Upper lobe of left lung (tissue), 6 donors: ENCODE measurements around the gene IL12RB1. TPM values are rescaled to one million over a fixed set of nuclear protein-coding genes. Genes with fewer than 3 reads are reported as not detected.

ENCODE experiments used
- ATAC-seq, 2 donors: fragments of 200-7000 bp; cut with Tn5 transposase; one replicate each; pipeline ENCODE4 v1.9.1; 2022; ENCODE audit warnings: mild to moderate bottlenecking in 2 of 2, moderate library complexity in 2 of 2; ENCODE audit not compliant: low FRiP score in 2 of 2
- DNase-seq, 2 donors: peaks; one replicate each; pipeline ENCODE4 v3.0.0-alpha.2; 2019 to 2020
- H3K27ac ChIP-seq, 4 donors: fragments of 200-600 bp; sonication (generic); one replicate each; pipeline ENCODE4 v1.5.1; 2016 to 2019
- H3K27me3 ChIP-seq, 4 donors: fragments of 200-600 bp; sonication (generic); one replicate each; pipeline ENCODE4 v1.5.1; 2017 to 2019
- H3K36me3 ChIP-seq, 4 donors: fragments of 200-600 bp; sonication (generic); one replicate each; pipeline ENCODE4 v1.5.1; 2016 to 2019
- H3K4me1 ChIP-seq, 4 donors: fragments of 200-600 bp; sonication (generic); one replicate each; pipeline ENCODE4 v1.5.1; 2018 to 2019
- H3K4me3 ChIP-seq, 4 donors: fragments of 200-600 bp; sonication (generic); one replicate each; pipeline ENCODE4 v1.5.1; 2017 to 2019; ENCODE audit warnings: mild to moderate bottlenecking in 2 of 4, moderate library complexity in 1 of 4
- H3K9me3 ChIP-seq, 4 donors: fragments of 200-600 bp; sonication (generic); one replicate each; pipeline ENCODE4 v1.5.1; 2018 to 2019
- EP300 ChIP-seq, 4 donors: sonication (generic); formaldehyde crosslinking; IDR thresholded peaks; one replicate each; pipeline ENCODE4 v1.5.1; 2017; ENCODE audit warnings: antibody characterized with exemption in 4 of 4, control low read depth in 2 of 4
- POLR2A ChIP-seq, 4 donors: fragments of 450-650 bp; IDR thresholded peaks; one replicate each; pipeline ENCODE4 v1.5.1; 2016 to 2017; ENCODE audit warnings: antibody characterized with exemption in 4 of 4, mild to moderate bottlenecking in 2 of 4
- POLR2AphosphoS5 ChIP-seq, 2 donors: sonication (generic); formaldehyde crosslinking; IDR thresholded peaks; one replicate each; pipeline ENCODE4 v1.5.1; 2017; ENCODE audit warnings: antibody characterized with exemption in 2 of 2
- WGBS, 2 donors: methylation state at CpG; one replicate each; pipeline ENCODE4 v1.1.5; 2017 to 2018; 5-methylcytosine and 5-hydroxymethylcytosine counted together
- total RNA-seq, 6 donors: library from RNA; depleted of rRNA in 4 of 6; stranded (reverse); fragments of >200 nt in 4 of 6; gene quantifications; one replicate each; pipeline versions ENCODE4 v1.1.0 to v1.2.1, GENCODE V29; 2016 to 2021
- TF ChIP-seq, protein P1 (sequence below), 6 experiments: fragments of 450-650 bp in 4 of 6; fragments of 200-600 bp in 2 of 6; sonication (generic) in 2 of 6; IDR thresholded peaks; one replicate each; pipeline ENCODE4 v1.5.1; 2016 to 2019; ENCODE audit warnings: antibody characterized with exemption in 6 of 6
- donor health status: DM: no; HTN: no; CAD: no; lungs with moderate emphysema.
- donor health status: DM: no; HTN: yes; CAD: no; lungs with severe emphysema.

The IL12RB1 gene
- total RNA-seq, 6 donors from 2014 or later = 2.6 to 13.2 (median 8.6) TPM

DNA sequence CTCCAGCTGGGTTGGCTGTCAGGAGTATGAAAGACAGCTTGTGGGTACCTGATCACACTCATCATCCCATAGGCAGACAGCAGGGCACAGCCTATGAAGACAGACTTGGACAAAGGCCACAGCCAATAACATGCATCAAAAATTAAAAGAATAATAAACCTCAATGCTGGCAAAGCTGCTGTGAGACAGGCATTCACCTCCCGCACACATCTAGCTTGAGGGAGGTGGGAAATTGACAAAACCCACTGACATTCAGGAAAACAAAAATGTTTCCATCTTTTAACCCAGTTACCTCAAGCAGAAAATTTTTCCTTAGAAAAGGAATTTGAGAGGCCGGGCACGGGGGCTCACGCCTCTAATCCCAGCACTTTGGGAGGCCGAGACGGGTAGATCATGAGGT lies 14.4 kb downstream of the IL12RB1 start:
- DNase-seq (no peak), ATAC-seq (no peak)
- no peaks in the 10 kb centered on the region for H3K27me3 ChIP-seq
- TF ChIP-seq, protein P1, sequence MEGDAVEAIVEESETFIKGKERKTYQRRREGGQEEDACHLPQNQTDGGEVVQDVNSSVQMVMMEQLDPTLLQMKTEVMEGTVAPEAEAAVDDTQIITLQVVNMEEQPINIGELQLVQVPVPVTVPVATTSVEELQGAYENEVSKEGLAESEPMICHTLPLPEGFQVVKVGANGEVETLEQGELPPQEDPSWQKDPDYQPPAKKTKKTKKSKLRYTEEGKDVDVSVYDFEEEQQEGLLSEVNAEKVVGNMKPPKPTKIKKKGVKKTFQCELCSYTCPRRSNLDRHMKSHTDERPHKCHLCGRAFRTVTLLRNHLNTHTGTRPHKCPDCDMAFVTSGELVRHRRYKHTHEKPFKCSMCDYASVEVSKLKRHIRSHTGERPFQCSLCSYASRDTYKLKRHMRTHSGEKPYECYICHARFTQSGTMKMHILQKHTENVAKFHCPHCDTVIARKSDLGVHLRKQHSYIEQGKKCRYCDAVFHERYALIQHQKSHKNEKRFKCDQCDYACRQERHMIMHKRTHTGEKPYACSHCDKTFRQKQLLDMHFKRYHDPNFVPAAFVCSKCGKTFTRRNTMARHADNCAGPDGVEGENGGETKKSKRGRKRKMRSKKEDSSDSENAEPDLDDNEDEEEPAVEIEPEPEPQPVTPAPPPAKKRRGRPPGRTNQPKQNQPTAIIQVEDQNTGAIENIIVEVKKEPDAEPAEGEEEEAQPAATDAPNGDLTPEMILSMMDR (IDR thresholded peaks at IDR 0.05) = no peak
- H3K27ac ChIP-seq = no peak overlapping the region
- no peaks in the 10 kb centered on the region for H3K4me1 ChIP-seq
- H3K9me3 ChIP-seq = no peaks in the 10 kb centered on the region
- no peaks in the 10 kb centered on the region for H3K36me3 ChIP-seq
- H3K4me3 ChIP-seq = no peak overlapping the region
- 81 to 85% methylated on average over 6 of the region's 6 CpGs for WGBS, 2 donors

DNA sequence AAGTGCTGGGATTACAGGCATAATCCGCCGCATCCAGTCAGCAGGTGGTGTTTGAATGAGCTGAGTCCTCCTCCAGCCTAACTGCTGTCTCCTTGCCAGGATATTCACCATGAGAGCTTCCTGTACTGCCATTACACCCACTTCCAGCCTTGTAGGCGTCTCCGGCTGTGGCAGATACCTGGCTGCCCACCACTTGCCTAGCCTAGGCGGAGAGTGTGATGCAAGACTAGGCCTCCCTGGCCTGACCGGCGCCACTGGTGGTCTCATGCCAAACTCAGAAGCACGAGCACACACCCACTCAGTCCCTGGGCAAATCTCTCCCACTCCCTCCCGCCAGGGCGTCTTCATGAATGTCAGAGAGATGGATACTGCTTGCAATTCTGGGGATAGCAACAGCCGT lies 16.6 kb downstream of the IL12RB1 start:
- no peaks in the 10 kb centered on the region for H3K27me3 ChIP-seq
- no peaks in the 10 kb centered on the region for H3K36me3 ChIP-seq
- H3K9me3 ChIP-seq = no peaks in the 10 kb centered on the region
- ATAC-seq (peak in 1 of 2 donors; percentile 62), DNase-seq (peak in 1 of 2 donors; percentile 50)
- H3K4me3 ChIP-seq = no peak overlapping the region
- 68 to 75% methylated on average over 5 to 11 of the region's 11 CpGs for WGBS, 2 donors
- no peaks in the 10 kb centered on the region for H3K4me1 ChIP-seq
- no peak overlapping the region for H3K27ac ChIP-seq
- TF ChIP-seq EP300 (IDR thresholded peaks at IDR 0.05) = no peak
- no peak for TF ChIP-seq POLR2A (IDR thresholded peaks at IDR 0.05)
- TF ChIP-seq POLR2AphosphoS5 (IDR thresholded peaks at IDR 0.05) = no peak
- TF ChIP-seq, protein P1 (IDR thresholded peaks at IDR 0.05) = no peak

DNA sequence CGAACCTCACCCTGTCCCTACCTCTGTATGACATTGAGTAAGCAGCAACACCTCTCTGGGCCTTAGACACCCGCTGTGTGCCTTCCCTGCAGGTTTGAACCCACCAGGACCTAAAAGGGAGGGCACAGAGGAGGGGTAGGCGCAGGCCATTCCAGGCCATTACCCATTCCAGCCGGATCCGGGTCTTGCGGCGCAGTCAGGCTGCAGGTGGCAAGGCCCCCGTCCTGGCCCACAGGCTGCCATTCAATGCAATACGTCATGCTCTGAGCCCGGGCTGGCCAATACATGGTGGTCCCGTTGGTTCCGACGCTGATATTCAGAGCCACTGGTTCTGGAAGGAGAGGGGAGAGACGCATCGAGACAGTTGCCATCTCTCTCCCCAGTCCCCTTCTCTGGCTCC lies 17.4 kb downstream of the IL12RB1 start:
- Histone ChIP-seq H3K36me3 (no peaks in the 10 kb centered on the region), H3K27me3 (no peaks in the 10 kb centered on the region), H3K4me1 (no peaks in the 10 kb centered on the region), H3K27ac (no peak overlapping the region), H3K4me3 (no peak overlapping the region), H3K9me3 (no peaks in the 10 kb centered on the region)
- ATAC-seq (peak in 1 of 2 donors; percentile 9), DNase-seq (no peak)
- 84 to 94% methylated on average over 10 to 14 of the region's 15 CpGs for WGBS, 2 donors
- TF ChIP-seq POLR2A (IDR thresholded peaks at IDR 0.05) = no peak
- TF ChIP-seq, protein P1 (IDR thresholded peaks at IDR 0.05) = no peak
- no peak for TF ChIP-seq POLR2AphosphoS5 (IDR thresholded peaks at IDR 0.05)
- TF ChIP-seq EP300 (IDR thresholded peaks at IDR 0.05) = no peak

DNA sequence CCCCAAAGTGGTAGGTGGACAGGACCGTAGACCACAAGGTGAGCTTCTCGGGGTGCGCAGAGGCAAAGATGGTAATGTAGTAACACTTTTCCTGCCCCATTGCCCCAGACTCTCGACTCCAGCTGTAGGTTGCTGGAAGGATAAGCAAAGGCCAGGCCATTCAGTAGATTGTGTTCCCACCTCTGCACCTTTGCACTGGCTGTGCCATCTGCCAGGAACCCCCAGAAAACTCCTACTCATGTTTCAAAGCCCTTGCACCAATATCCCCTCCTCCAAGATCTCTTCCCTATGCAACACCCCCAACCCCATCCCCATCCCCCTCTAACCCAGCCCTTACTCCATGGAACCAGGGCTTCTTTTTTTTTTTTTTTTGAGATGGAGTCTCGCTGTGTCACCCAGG lies 18.3 kb downstream of the IL12RB1 start:
- Histone ChIP-seq H3K36me3 (no peaks in the 10 kb centered on the region), H3K27me3 (no peaks in the 10 kb centered on the region), H3K4me1 (no peaks in the 10 kb centered on the region), H3K4me3 (no peak overlapping the region), H3K9me3 (no peaks in the 10 kb centered on the region), H3K27ac (no peak overlapping the region)
- WGBS, 2 donors = 90 to 92% methylated on average over 5 of the region's 5 CpGs
- DNase-seq (no peak), ATAC-seq (no peak)
- no peak for TF ChIP-seq EP300 (IDR thresholded peaks at IDR 0.05)
- TF ChIP-seq POLR2A (IDR thresholded peaks at IDR 0.05) = no peak
- TF ChIP-seq, protein P1 (IDR thresholded peaks at IDR 0.05) = no peak
- TF ChIP-seq POLR2AphosphoS5 (IDR thresholded peaks at IDR 0.05) = no peak

DNA sequence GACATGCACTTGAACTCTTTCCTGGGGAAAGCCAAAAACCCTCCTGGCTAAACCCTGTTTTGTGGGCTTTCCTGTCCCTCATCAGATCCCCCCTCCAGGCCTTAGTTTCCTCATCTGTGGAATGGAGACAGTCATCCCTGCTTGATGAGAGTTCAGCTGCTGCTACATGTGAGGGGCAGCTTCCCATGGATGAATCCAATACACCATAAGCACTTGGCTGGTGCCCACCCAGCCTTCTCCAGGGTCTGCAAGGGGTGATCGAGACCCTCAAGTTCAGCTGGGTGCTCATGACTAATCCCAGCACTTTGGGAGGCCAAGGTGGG lies 21.6 kb downstream of the IL12RB1 start:
- Histone ChIP-seq H3K27me3 (no peaks in the 10 kb centered on the region), H3K27ac (no peak overlapping the region), H3K9me3 (no peaks in the 10 kb centered on the region), H3K4me3 (no peak overlapping the region), H3K4me1 (no peaks in the 10 kb centered on the region), H3K36me3 (no peaks in the 10 kb centered on the region)
- TF ChIP-seq POLR2AphosphoS5 (IDR thresholded peaks at IDR 0.05) (no peak), EP300 (IDR thresholded peaks at IDR 0.05) (no peak), POLR2A (IDR thresholded peaks at IDR 0.05) (no peak)
- TF ChIP-seq, protein P1 (IDR thresholded peaks at IDR 0.05) = no peak
- no peak for ATAC-seq
- DNase-seq = no peak
- WGBS, 2 donors = 89% methylated on average over 1 of the region's 1 CpG; no CpG with 5 or more reads in 1 of the 2 donors
